Measurements from ENCODE around the gene ESRRG.

- TF ChIP-seq EZH2 (IDR thresholded peaks at IDR 0.05; ENCODE audit: borderline replicate concordance, insufficient read depth, low read length, poor library complexity, severe bottlenecking): no peak
- TF ChIP-seq CTCF (IDR thresholded peaks at IDR 0.05; ENCODE audit: poor library complexity, severe bottlenecking): no peak
- TF ChIP-seq EP300 (conservative IDR thresholded peaks at IDR 0.05; ENCODE audit: poor library complexity, severe bottlenecking): no peak
Observed at GRCh38 chr1:216466162-216466801, 256.9 kb downstream of the ESRRG start.
